DOHH2 (cell line): ENCODE results near the gene ABCA9.

Experiments
- H3F3A ChIP-seq: fragments of 200-600 bp; sonication (generic), shearing (Covaris generic); 2 replicates; pipeline ENCODE4 v1.6.0; 2016; ENCODE audit warnings: antibody characterized with exemption, mild to moderate bottlenecking; ENCODE audit not compliant: control insufficient read depth, insufficient read depth
- H3K27ac ChIP-seq: fragments of 200-600 bp; sonication (generic); 2 replicates; pipeline ENCODE4 v1.5.1; 2014; ENCODE audit warnings: low read depth, mild to moderate bottlenecking, low read length, moderate library complexity
- H3K27me3 ChIP-seq: fragments of 200-600 bp; sonication (generic); 2 replicates; pipeline ENCODE4 v1.6.1; 2014; ENCODE audit warnings: mild to moderate bottlenecking, low read length, mixed read lengths; ENCODE audit not compliant: control insufficient read depth
- H3K36me3 ChIP-seq: fragments of 200-600 bp; sonication (generic); 2 replicates; pipeline ENCODE4 v1.6.1; 2014; ENCODE audit warnings: mild to moderate bottlenecking, low read length, moderate library complexity, mixed read lengths; ENCODE audit not compliant: control insufficient read depth
- H3K4me1 ChIP-seq: fragments of 200-600 bp; sonication (generic); 2 replicates; pipeline ENCODE4 v1.6.1; 2014; ENCODE audit warnings: mild to moderate bottlenecking, low read length, mixed read lengths; ENCODE audit not compliant: control insufficient read depth
- H3K4me2 ChIP-seq: fragments of 200-600 bp; sonication (generic); 2 replicates; pipeline ENCODE4 v1.6.0; 2014; ENCODE audit warnings: mild to moderate bottlenecking, low read length, moderate library complexity
- H3K4me3 ChIP-seq: fragments of 200-600 bp; sonication (generic); 2 replicates; pipeline ENCODE4 v1.5.1; 2014; ENCODE audit warnings: mild to moderate bottlenecking, low read length, mixed read lengths
- H3K79me2 ChIP-seq: fragments of 200-600 bp; sonication (generic); 2 replicates; pipeline ENCODE4 v1.6.1; 2014; ENCODE audit warnings: mild to moderate bottlenecking, low read length, mixed read lengths; ENCODE audit not compliant: control insufficient read depth
- H3K9me2 ChIP-seq: fragments of 200-600 bp; sonication (generic); replicated peaks from 2 replicates; pipeline ENCODE4 v1.6.1; 2014; ENCODE audit warnings: mild to moderate bottlenecking, low read length, mixed read lengths; ENCODE audit not compliant: control insufficient read depth
- H3K9me3 ChIP-seq: fragments of 200-600 bp; sonication (generic); 2 replicates; pipeline ENCODE4 v1.6.1; 2014; ENCODE audit warnings: antibody characterized with exemption, low read length, mixed read lengths; ENCODE audit not compliant: control insufficient read depth, insufficient read depth
- H4K20me1 ChIP-seq: fragments of 200-600 bp; sonication (generic); 2 replicates; pipeline ENCODE4 v1.6.0; 2014; ENCODE audit warnings: low read depth, mild to moderate bottlenecking, antibody characterized with exemption, low read length, moderate library complexity; ENCODE audit not compliant: control insufficient read depth, insufficient read depth
- CTCF ChIP-seq: fragments of 200-600 bp; sonication (generic); IDR thresholded peaks from one replicate; pipeline ENCODE4 v1.5.1; 2014; ENCODE audit warnings: antibody characterized with exemption, mild to moderate bottlenecking, low read depth, low read length; ENCODE audit not compliant: poor library complexity, severe bottlenecking
- EZH2phosphoT487 ChIP-seq: fragments of 200-600 bp; sonication (generic); IDR thresholded peaks from 2 replicates; pipeline ENCODE4 v1.6.1; 2017; ENCODE audit warnings: borderline replicate concordance, mild to moderate bottlenecking, antibody characterized with exemption, low read length, moderate library complexity, mixed read lengths

The ABCA9 gene

DNA sequence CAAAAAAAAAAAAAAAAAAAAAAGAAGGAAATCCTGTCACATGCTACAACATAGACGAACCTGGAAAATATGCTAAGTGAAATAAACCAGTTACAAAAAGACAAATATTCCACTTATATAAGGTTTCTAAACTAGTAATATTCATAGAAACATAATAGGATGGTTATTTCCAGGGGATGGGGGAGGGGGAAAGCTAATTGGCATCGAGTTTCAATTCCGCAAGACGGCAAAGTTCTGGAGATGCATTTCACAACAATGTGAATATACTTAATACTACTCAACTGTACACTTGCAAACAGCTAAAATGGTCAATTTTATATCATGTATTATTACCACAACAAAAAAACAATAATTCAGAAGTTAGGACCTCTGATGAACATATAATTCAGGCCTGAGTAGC is 37.9 kb upstream of the ABCA9 start:
- H3K36me3 ChIP-seq = no peaks in the 10 kb centered on the region
- TF ChIP-seq EZH2phosphoT487 (no peak), CTCF (no peak)
- peaks cover 9% of the 10 kb centered on the region for H3K27me3 ChIP-seq
- H3K9me3 ChIP-seq = no peaks in the 10 kb centered on the region
- H3F3A ChIP-seq = no peaks in the 10 kb centered on the region
- no peaks in the 10 kb centered on the region for H3K79me2 ChIP-seq
- H3K9me2 ChIP-seq = no peaks in the 10 kb centered on the region
- H3K4me1 ChIP-seq = no peaks in the 10 kb centered on the region
- H4K20me1 ChIP-seq = no peaks in the 10 kb centered on the region
- no peak overlapping the region for H3K4me2 ChIP-seq
- H3K27ac ChIP-seq = no peak overlapping the region
- H3K4me3 ChIP-seq = no peak overlapping the region

- no peak overlapping the region for H3K4me2 ChIP-seq
- H3K36me3 ChIP-seq = no peaks in the 10 kb centered on the region
- H3F3A ChIP-seq = no peaks in the 10 kb centered on the region
- H3K9me3 ChIP-seq = no peaks in the 10 kb centered on the region
- no peak overlapping the region for H3K4me3 ChIP-seq
- H3K4me1 ChIP-seq = no peaks in the 10 kb centered on the region
- TF ChIP-seq CTCF = no peak
- no peak for TF ChIP-seq EZH2phosphoT487
- no peak overlapping the region for H3K27ac ChIP-seq
- H4K20me1 ChIP-seq = no peaks in the 10 kb centered on the region
- H3K79me2 ChIP-seq = no peaks in the 10 kb centered on the region
- H3K9me2 ChIP-seq = no peaks in the 10 kb centered on the region
- H3K27me3 ChIP-seq = peaks cover 13% of the 10 kb centered on the region
These were observed 35.8 kb upstream of the ABCA9 start for GRCh38 chr17:69096541-69096940.

DNA sequence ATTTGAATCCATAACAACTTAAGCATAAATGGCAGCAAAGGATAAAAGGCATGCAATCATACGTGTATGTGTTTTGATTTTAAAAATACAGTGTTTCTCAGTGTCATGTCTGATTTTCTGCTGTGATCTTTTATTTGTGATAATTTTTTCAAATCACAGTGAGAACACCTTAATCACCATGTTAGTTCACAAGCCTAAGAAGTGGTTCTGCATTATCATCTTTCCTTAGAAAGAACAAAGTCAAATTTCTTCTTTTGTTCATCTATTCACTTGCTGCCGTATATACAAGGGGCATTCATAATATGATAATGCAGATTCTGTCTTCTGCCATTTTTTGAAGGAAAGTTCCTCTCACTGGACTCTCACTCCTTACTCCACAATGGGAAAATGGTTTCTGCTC is 33.3 kb upstream of the ABCA9 start:
- Histone ChIP-seq H3K36me3 (no peaks in the 10 kb centered on the region), H3K27ac (no peak overlapping the region), H3K4me3 (no peak overlapping the region), H3K4me1 (no peaks in the 10 kb centered on the region), H4K20me1 (no peaks in the 10 kb centered on the region), H3K9me2 (no peaks in the 10 kb centered on the region), H3K4me2 (no peak overlapping the region), H3K9me3 (no peaks in the 10 kb centered on the region), H3F3A (no peaks in the 10 kb centered on the region), H3K27me3 (peaks cover 13% of the 10 kb centered on the region), H3K79me2 (no peaks in the 10 kb centered on the region)
- TF ChIP-seq CTCF (no peak), EZH2phosphoT487 (no peak)

DNA sequence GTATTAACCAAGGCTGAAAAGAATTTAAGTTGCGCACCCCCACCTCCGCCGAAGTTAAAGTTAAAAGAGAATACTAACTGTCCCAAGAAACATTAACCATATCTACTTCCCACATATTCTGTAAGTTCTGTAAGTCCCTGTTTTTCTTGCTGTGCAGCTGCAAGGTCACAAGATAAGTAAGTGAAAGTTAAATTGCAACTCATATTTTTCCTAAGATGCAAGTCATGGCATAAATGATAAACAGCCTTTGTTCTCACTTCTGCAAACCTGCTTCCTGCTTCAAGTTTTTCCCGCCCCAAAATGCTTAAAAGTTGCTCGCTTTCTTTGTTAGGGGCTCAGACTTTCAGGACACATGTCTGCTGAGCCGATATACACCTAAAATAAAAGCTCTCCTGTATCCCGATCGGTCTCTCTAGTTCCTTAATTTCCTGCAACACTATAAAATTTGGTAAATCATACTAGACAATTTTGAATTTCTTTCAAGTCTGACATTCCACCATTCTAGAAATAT is 32.6 kb upstream of the ABCA9 start:
- no peaks in the 10 kb centered on the region for H3K79me2 ChIP-seq
- no peaks in the 10 kb centered on the region for H3F3A ChIP-seq
- peaks cover 13% of the 10 kb centered on the region for H3K27me3 ChIP-seq
- H3K9me3 ChIP-seq = no peaks in the 10 kb centered on the region
- no peak overlapping the region for H3K4me3 ChIP-seq
- H3K4me2 ChIP-seq = no peak overlapping the region
- H4K20me1 ChIP-seq = no peaks in the 10 kb centered on the region
- no peaks in the 10 kb centered on the region for H3K9me2 ChIP-seq
- H3K4me1 ChIP-seq = no peaks in the 10 kb centered on the region
- TF ChIP-seq CTCF (no peak), EZH2phosphoT487 (no peak)
- no peaks in the 10 kb centered on the region for H3K36me3 ChIP-seq
- H3K27ac ChIP-seq = no peak overlapping the region
